UCSD-AML1 (cell line): ENCODE results near the gene FHIT.

ENCODE experiments used
- DNase-seq: peaks from one replicate; lab custom pipeline; 2025; ENCODE audit not compliant: unreplicated experiment; lab: John Stamatoyannopoulos, UW

FHIT gene

GRCh38 chr3:60434323-60434722, 816.9 kb downstream of the FHIT start:
- DNase-seq: no peak

GRCh38 chr3:60431599-60431958, 819.7 kb downstream of the FHIT start:
- DNase-seq: no peak

GRCh38 chr3:60430205-60430604, 821.0 kb downstream of the FHIT start:
- no peak for DNase-seq

- DNase-seq: no peak
Observed at GRCh38 chr3:60427109-60427508, 824.1 kb downstream of the FHIT start.

GRCh38 chr3:60424942-60425341, 826.3 kb downstream of the FHIT start:
- no peak for DNase-seq

- DNase-seq: no peak
Observed at GRCh38 chr3:60424034-60424433, 827.2 kb downstream of the FHIT start.

GRCh38 chr3:60423556-60423955, 827.7 kb downstream of the FHIT start:
- DNase-seq: no peak

GRCh38 chr3:60421749-60422446, 829.4 kb downstream of the FHIT start:
- no peak for DNase-seq

GRCh38 chr3:60417576-60417975, 833.7 kb downstream of the FHIT start:
- no peak for DNase-seq

- no peak for DNase-seq
Observed at GRCh38 chr3:60414011-60414410, 837.2 kb downstream of the FHIT start.

GRCh38 chr3:60413551-60413950, 837.7 kb downstream of the FHIT start:
- DNase-seq: no peak

- DNase-seq: no peak
Observed at GRCh38 chr3:60403866-60404265, 847.4 kb downstream of the FHIT start.

- no peak for DNase-seq
Observed at GRCh38 chr3:60402931-60403330, 848.3 kb downstream of the FHIT start.

- no peak for DNase-seq
Observed at GRCh38 chr3:60399861-60400845, 851.1 kb downstream of the FHIT start.

GRCh38 chr3:60399292-60399691, 852.0 kb downstream of the FHIT start:
- no peak for DNase-seq

GRCh38 chr3:60395173-60395762, 856.0 kb downstream of the FHIT start:
- DNase-seq: no peak

- DNase-seq: no peak
Observed at GRCh38 chr3:60393946-60394345, 857.3 kb downstream of the FHIT start.

GRCh38 chr3:60392501-60392900, 858.8 kb downstream of the FHIT start:
- DNase-seq: no peak

- no peak for DNase-seq
Observed at GRCh38 chr3:60391292-60391691, 860.0 kb downstream of the FHIT start.

- DNase-seq: no peak
Observed at GRCh38 chr3:60388731-60389130, 862.5 kb downstream of the FHIT start.

GRCh38 chr3:60386306-60386705, 864.9 kb downstream of the FHIT start:
- DNase-seq: no peak

GRCh38 chr3:60384341-60384740, 866.9 kb downstream of the FHIT start:
- DNase-seq: no peak
